GM18951 (cell line): ENCODE results near the gene CDH13.

Experiments used
- POLR2A ChIP-seq: IDR thresholded peaks from 4 replicates; pipeline ENCODE4 v1.6.1; 2011; ENCODE audit warnings: mild to moderate bottlenecking; ENCODE audit not compliant: insufficient read length, insufficient read depth; ENCODE audit errors: extremely low read depth
- in situ Hi-C: fragments of 300-500 bp; cut with MboI; formaldehyde crosslinking; loops from one replicate; pipeline ENCODE4 v1.12.0; 2022; ENCODE audit warnings: low sequenced_read_pairs, mixed read lengths, inconsistent platforms; ENCODE audit not compliant: unreplicated experiment

CDH13 gene

DNA sequence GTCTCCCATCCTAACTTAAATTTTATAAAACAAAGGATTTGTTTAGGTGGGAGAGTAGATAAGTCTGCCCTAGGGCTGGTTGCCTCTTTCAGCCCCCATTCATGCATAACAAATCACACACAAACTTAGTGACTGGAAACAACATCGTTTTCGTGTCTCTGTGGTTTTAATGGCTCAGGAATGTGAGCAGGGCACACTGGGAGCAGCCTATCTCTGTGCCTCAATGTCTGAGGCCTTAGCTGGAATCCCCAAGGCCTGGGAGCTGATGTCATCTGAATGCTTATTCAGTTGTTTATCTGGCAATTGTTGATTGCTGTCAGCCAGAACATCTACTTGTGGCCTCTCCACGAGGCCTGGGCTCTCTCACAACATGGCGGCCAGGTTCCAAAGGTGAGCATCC is 1079.1 kb downstream of the CDH13 start:
- TF ChIP-seq POLR2A = no peak
- in situ Hi-C loops = no loop called here

GRCh38 chr16:83706394-83706793 is 1079.6 kb downstream of the CDH13 start:
- in situ Hi-C loops = no loop called here
- TF ChIP-seq POLR2A = no peak

DNA sequence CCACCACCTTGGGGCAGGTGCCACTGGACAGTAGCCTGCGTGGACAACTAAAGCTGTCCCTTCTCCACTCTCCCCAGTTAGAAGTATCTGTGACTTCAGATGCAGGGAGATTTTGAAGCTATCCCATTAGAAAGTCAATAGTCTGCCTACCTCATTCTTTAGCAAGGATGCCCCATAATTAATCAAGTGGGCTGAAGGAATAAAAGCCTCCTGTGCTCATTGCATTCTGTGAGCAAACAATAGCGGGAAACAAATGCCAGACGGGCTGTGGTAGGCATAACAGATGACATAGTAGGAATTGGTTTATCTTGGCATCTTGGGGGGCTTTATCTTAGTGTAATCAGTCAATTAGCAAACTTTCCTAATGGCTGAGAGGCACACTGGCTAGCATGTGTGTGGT is 1084.3 kb downstream of the CDH13 start:
- in situ Hi-C loops = no loop called here
- TF ChIP-seq POLR2A = no peak

DNA sequence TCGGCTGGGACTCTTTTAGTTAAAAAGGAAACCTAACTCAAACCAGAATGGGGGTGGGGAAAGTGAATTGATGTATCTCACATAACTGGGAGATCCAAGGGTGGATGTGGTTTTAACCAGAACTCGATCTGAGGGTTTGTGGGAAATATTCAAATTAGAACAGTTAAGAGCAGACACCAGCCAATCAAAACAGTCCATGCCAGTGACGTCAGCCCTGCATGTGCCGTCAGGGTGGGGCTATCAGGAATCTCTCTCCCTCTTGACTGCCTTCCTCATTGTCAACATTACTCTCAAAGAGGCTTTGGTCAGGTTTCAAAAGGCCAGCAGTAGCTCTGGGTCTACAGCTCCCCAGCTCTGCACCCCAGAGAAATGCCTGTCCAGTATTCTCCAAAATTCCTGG is 1086.8 kb downstream of the CDH13 start:
- TF ChIP-seq POLR2A = no peak
- in situ Hi-C loops = no loop called here

GRCh38 chr16:83714286-83714685 is 1087.5 kb downstream of the CDH13 start:
- in situ Hi-C loops = no loop called here
- TF ChIP-seq POLR2A = no peak

- in situ Hi-C loops = no loop called here
- no peak for TF ChIP-seq POLR2A
These were observed 1088.6 kb downstream of the CDH13 start for GRCh38 chr16:83715217-83715920.

DNA sequence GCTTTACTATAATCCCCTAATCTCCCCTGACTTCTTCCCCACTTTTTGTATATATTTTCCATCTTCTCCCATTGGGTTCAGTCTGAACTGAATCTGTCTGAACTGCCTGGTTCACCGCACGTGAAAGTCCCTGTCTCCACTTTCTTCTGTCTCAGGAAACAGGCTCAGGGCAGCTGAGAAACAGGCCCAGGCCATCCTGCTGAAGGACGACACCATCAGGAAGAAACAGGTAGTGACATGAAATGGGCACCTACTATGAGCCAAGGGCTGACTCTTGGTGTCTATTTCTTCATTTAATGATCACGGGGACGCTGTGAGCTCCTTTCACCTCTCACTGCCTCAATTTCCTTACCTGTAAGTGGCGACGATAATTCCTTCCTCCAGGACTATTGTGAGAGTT is 1090.5 kb downstream of the CDH13 start:
- in situ Hi-C loops = no loop called here
- TF ChIP-seq POLR2A = no peak

GRCh38 chr16:83717814-83718213 is 1091.0 kb downstream of the CDH13 start:
- no peak for TF ChIP-seq POLR2A
- in situ Hi-C loops = no loop called here

GRCh38 chr16:83720213-83720612 is 1093.4 kb downstream of the CDH13 start:
- no peak for TF ChIP-seq POLR2A
- in situ Hi-C loops = no loop called here

GRCh38 chr16:83720981-83721380 is 1094.2 kb downstream of the CDH13 start:
- no peak for TF ChIP-seq POLR2A
- in situ Hi-C loops = no loop called here

DNA sequence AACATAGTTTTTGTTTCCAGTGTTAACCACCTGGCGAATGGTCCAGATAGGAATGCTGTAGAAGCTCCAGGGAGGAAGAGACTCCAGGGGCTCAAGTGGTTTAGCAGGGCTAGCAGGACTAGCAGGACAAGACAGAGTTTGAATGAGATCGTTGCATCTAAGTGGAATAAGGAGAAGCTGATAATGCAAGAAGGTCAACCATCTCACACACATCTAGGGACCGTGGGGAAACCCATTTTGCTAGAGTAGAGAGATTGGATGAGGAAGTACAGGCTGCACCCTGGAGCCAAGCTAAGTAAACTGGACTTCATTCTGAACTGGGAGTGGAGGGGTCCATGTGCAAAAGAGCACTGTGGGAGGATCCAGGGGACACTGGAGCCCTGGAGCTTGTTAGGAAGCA is 1094.9 kb downstream of the CDH13 start:
- in situ Hi-C loops = no loop called here
- TF ChIP-seq POLR2A = no peak

- in situ Hi-C loops = no loop called here
- TF ChIP-seq POLR2A = no peak
These were observed 1095.9 kb downstream of the CDH13 start for GRCh38 chr16:83722456-83723183.

DNA sequence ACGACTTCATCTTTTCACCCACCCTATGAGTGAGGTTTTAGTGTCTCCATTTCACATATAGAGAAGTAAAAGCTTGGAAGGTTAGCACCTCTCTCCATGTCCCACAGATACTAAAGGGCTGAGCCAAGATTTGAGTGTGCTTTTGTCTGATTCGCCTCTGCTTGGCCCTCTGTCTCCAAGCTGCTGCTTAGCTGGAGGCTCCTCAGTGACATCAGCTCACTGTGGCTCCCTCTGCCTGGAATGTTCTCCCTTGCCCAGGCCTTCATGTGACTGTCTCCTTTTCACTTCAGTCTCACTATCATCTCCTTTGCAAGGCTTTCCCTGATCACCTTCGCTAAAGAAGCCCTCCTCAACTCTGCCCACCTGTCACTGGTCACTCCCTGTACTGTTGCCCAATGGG is 1096.5 kb downstream of the CDH13 start:
- in situ Hi-C loops = no loop called here

DNA sequence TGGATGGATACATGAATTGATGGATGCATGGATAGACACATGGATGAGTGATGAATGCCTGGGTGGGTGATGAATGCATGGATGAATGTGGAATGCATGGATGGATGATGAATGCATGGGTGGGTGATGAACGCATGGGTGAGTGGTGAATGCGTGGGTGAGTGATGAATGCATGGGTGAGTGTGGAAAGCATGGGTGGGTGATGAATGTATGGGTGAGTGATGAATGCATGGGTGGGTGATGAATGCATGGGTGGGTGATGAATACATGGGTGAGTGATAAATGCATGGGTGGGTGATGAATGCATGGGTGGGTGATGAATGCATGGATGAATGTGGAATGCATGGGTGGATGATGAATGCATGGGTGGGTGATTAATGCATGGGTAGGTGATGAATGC is 1097.1 kb downstream of the CDH13 start:
- in situ Hi-C loops = no loop called here
- no peak for TF ChIP-seq POLR2A

More for the DNA sequence above, 1096.5 kb downstream of the CDH13 start:
- no peak for TF ChIP-seq POLR2A
